ENCODE measurements around the gene FAT4.

FAT4 gene

DNA sequence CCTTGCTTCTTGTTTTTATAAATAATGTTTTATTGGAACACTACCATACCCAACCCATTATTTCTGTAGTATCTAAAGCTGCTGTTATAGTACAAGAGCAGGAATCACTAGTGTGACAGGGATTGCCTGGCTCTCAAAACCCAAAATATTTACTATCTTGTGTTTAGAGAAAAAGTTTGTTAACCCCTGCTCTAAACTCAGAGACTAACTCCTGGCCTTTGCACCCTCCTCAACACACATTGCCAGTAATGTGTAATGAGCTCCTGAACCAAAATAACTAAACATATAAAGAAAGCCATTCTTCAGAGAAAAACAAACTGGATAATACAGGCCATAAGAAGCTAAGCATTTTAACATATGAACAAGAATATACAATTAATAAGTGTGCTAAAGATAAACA lies 8.2 kb upstream of the FAT4 start:
- TF ChIP-seq, protein P1, sequence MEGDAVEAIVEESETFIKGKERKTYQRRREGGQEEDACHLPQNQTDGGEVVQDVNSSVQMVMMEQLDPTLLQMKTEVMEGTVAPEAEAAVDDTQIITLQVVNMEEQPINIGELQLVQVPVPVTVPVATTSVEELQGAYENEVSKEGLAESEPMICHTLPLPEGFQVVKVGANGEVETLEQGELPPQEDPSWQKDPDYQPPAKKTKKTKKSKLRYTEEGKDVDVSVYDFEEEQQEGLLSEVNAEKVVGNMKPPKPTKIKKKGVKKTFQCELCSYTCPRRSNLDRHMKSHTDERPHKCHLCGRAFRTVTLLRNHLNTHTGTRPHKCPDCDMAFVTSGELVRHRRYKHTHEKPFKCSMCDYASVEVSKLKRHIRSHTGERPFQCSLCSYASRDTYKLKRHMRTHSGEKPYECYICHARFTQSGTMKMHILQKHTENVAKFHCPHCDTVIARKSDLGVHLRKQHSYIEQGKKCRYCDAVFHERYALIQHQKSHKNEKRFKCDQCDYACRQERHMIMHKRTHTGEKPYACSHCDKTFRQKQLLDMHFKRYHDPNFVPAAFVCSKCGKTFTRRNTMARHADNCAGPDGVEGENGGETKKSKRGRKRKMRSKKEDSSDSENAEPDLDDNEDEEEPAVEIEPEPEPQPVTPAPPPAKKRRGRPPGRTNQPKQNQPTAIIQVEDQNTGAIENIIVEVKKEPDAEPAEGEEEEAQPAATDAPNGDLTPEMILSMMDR (IDR thresholded peaks at IDR 0.05; ENCODE audit: insufficient read depth, low read length, poor library complexity, severe bottlenecking) = no peak
- no peak for TF ChIP-seq EZH2phosphoT487 (conservative IDR thresholded peaks at IDR 0.05; ENCODE audit: low read length)
- no peaks in the 10 kb centered on the region for H4K20me1 ChIP-seq (ENCODE audit: low read depth, low read length)
- no peak overlapping the region for H3K4me3 ChIP-seq (ENCODE audit: insufficient read depth, low read length, poor library complexity, severe bottlenecking)
- no peak overlapping the region for H3K4me2 ChIP-seq (ENCODE audit: low read depth, low read length, poor library complexity, severe bottlenecking)
- H3K27me3 ChIP-seq (ENCODE audit: low read length) = no peaks in the 10 kb centered on the region
- H3F3A ChIP-seq (ENCODE audit: insufficient read depth) = no peaks in the 10 kb centered on the region
- no peak overlapping the region for H3K27ac ChIP-seq (ENCODE audit: low read depth, low read length)
- H3K9ac ChIP-seq (ENCODE audit: low read length) = no peak overlapping the region
- H3K36me3 ChIP-seq (ENCODE audit: low read length) = no peaks in the 10 kb centered on the region
- H3K79me2 ChIP-seq (ENCODE audit: insufficient read depth, low read length) = no peaks in the 10 kb centered on the region
- H3K9me3 ChIP-seq (ENCODE audit: insufficient read depth, low read length) = no peaks in the 10 kb centered on the region
- no peak overlapping the region for H2AFZ ChIP-seq (ENCODE audit: low read depth, low read length, severe bottlenecking)
- H3K9me2 ChIP-seq (replicated peaks; ENCODE audit: insufficient read depth, low read length) = no peaks in the 10 kb centered on the region

DNA sequence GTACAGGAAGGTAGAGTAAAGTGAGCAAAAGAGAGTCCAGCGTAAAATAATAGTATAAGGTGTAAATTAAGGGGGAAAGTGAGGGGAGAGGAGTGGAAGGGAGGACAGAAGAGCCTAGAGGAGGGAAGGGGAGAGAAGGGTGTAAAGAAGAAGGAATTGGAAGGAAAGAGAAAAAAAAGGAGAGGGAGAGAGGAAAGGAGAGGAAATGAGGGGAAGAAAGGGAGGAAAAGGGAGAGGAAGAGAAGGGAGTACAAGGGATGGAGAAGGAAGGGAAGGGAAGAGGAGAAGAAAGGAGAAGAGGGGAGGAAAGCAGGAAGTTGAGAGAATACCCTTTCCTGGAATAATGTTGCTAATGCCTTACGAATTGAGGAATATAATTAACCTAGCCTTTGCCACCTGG lies 3.3 kb upstream of the FAT4 start:
- Histone ChIP-seq H3K79me2 (ENCODE audit: insufficient read depth, low read length) (no peaks in the 10 kb centered on the region), H3K27ac (ENCODE audit: low read depth, low read length) (no peak overlapping the region), H3F3A (ENCODE audit: insufficient read depth) (no peaks in the 10 kb centered on the region), H2AFZ (ENCODE audit: low read depth, low read length, severe bottlenecking) (no peak overlapping the region), H3K9ac (ENCODE audit: low read length) (no peak overlapping the region), H3K9me2 (replicated peaks; ENCODE audit: insufficient read depth, low read length) (no peaks in the 10 kb centered on the region), H4K20me1 (ENCODE audit: low read depth, low read length) (no peaks in the 10 kb centered on the region), H3K9me3 (ENCODE audit: insufficient read depth, low read length) (no peaks in the 10 kb centered on the region), H3K27me3 (ENCODE audit: low read length) (no peaks in the 10 kb centered on the region), H3K4me3 (ENCODE audit: insufficient read depth, low read length, poor library complexity, severe bottlenecking) (no peak overlapping the region), H3K36me3 (ENCODE audit: low read length) (no peaks in the 10 kb centered on the region), H3K4me2 (ENCODE audit: low read depth, low read length, poor library complexity, severe bottlenecking) (no peak overlapping the region)
- TF ChIP-seq EZH2phosphoT487 (conservative IDR thresholded peaks at IDR 0.05; ENCODE audit: low read length) = no peak
- TF ChIP-seq, protein P1 (IDR thresholded peaks at IDR 0.05; ENCODE audit: insufficient read depth, low read length, poor library complexity, severe bottlenecking) = no peak

DNA sequence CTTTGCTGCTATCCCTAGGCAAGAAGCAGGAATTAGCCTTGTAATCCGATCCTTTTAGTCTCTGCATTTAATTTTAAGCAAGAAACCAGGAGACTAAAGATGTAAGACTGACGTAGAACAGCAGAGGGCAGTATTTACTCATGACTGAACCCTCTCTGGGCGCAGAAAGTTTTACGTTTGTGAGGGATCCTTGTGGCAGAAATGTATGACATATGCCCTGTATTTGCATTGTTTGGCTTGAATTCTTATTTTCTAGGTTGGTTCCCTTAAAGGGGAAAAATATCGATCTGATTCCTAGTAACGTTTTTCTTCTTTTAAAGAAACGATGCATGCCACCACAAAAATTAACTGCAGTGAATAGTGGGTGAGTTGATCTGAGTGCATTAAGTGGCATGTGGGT lies 1.3 kb upstream of the FAT4 start:
- Histone ChIP-seq H3K9me2 (replicated peaks; ENCODE audit: insufficient read depth, low read length) (no peaks in the 10 kb centered on the region), H3K79me2 (ENCODE audit: insufficient read depth, low read length) (no peaks in the 10 kb centered on the region), H3K9me3 (ENCODE audit: insufficient read depth, low read length) (no peaks in the 10 kb centered on the region), H3K27me3 (ENCODE audit: low read length) (no peaks in the 10 kb centered on the region), H3K9ac (ENCODE audit: low read length) (no peak overlapping the region), H2AFZ (ENCODE audit: low read depth, low read length, severe bottlenecking) (no peak overlapping the region), H3K4me2 (ENCODE audit: low read depth, low read length, poor library complexity, severe bottlenecking) (no peak overlapping the region), H3F3A (ENCODE audit: insufficient read depth) (no peaks in the 10 kb centered on the region), H4K20me1 (ENCODE audit: low read depth, low read length) (no peaks in the 10 kb centered on the region), H3K27ac (ENCODE audit: low read depth, low read length) (no peak overlapping the region), H3K36me3 (ENCODE audit: low read length) (no peaks in the 10 kb centered on the region), H3K4me3 (ENCODE audit: insufficient read depth, low read length, poor library complexity, severe bottlenecking) (no peak overlapping the region)
- TF ChIP-seq, protein P1 (IDR thresholded peaks at IDR 0.05; ENCODE audit: insufficient read depth, low read length, poor library complexity, severe bottlenecking) = no peak
- no peak for TF ChIP-seq EZH2phosphoT487 (conservative IDR thresholded peaks at IDR 0.05; ENCODE audit: low read length)

Measured in SU-DHL-6 (cell line).